Neural cell (in vitro differentiated cells): ENCODE measurements around the gene RDH13. TPM values are rescaled to one million over a fixed set of nuclear protein-coding genes. Genes with fewer than 3 reads are reported as not detected.

Experiments
- H2AFZ ChIP-seq: fragments of 200-600, 300-800 bp; sonication (generic), shearing (Covaris generic); 2 replicates; pipeline ENCODE4 v1.6.0; 2014; ENCODE audit warnings: low read depth, mild to moderate bottlenecking, antibody characterized with exemption, low read length, moderate library complexity
- H3F3A ChIP-seq: fragments of 200-600 bp; shearing (Covaris generic); 2 replicates; pipeline ENCODE4 v1.6.1; 2016; ENCODE audit warnings: mild to moderate bottlenecking, moderate library complexity, mixed read lengths, antibody characterized with exemption, low read length; ENCODE audit not compliant: insufficient read depth, poor library complexity, severe bottlenecking
- H3K27ac ChIP-seq: fragments of 200-600, 300-800 bp; sonication (generic), shearing (Covaris generic); 2 replicates; pipeline ENCODE4 v1.5.1; 2014; ENCODE audit warnings: mild to moderate bottlenecking, low read length, moderate library complexity
- H3K27me3 ChIP-seq: fragments of 300-800, 200-600 bp; sonication (generic), shearing (Covaris generic); 2 replicates; pipeline ENCODE4 v1.6.0; 2014; ENCODE audit warnings: mild to moderate bottlenecking, low read depth, low read length, moderate library complexity; ENCODE audit not compliant: insufficient read depth
- H3K36me3 ChIP-seq: fragments of 300-800, 200-600 bp; sonication (generic), shearing (Covaris generic); 2 replicates; pipeline ENCODE4 v1.5.1; 2014; ENCODE audit warnings: mild to moderate bottlenecking, antibody characterized with exemption, low read length, moderate library complexity; ENCODE audit not compliant: insufficient read depth
- H3K4me2 ChIP-seq: fragments of 300-800, 200-600 bp; sonication (generic), shearing (Covaris generic); 2 replicates; pipeline ENCODE4 v1.6.0; 2014; ENCODE audit warnings: mild to moderate bottlenecking, low read length
- H3K4me3 ChIP-seq: fragments of 300-800, 200-600 bp; sonication (generic), shearing (Covaris generic); 2 replicates; pipeline ENCODE4 v1.5.1; 2014; ENCODE audit warnings: mild to moderate bottlenecking, low read length, moderate library complexity
- H3K79me2 ChIP-seq: fragments of 200-600 bp; shearing (Covaris generic); replicated peaks from 2 replicates; pipeline ENCODE4 v1.6.0; 2014; ENCODE audit warnings: mild to moderate bottlenecking, low read length, moderate library complexity; ENCODE audit not compliant: insufficient read depth
- H3K9ac ChIP-seq: fragments of 300-800, 200-600 bp; sonication (generic), shearing (Covaris generic); 2 replicates; pipeline ENCODE4 v1.6.1; 2016; ENCODE audit warnings: mild to moderate bottlenecking, low read length, mixed read lengths
- H3K9me2 ChIP-seq: fragments of 200-600 bp; shearing (Covaris generic); 2 replicates; pipeline ENCODE4 v1.6.1; 2016; ENCODE audit warnings: mild to moderate bottlenecking, low read length, mixed read lengths; ENCODE audit not compliant: insufficient read depth
- H3K9me3 ChIP-seq: fragments of 200-600, 300-800 bp; sonication (generic), shearing (Covaris generic); 2 replicates; pipeline ENCODE4 v1.6.1; 2016; ENCODE audit warnings: mild to moderate bottlenecking, mixed run types, low read length, moderate library complexity, mixed read lengths
- H4K20me1 ChIP-seq: fragments of 200-600 bp; shearing (Covaris generic); 2 replicates; pipeline ENCODE4 v1.6.1; 2016; ENCODE audit warnings: mild to moderate bottlenecking, mixed run types; ENCODE audit not compliant: insufficient read depth
- CTCF ChIP-seq: fragments of 450-650 bp; IDR thresholded peaks from 2 replicates; pipeline ENCODE4 v1.5.1; 2014; ENCODE audit warnings: antibody characterized with exemption, mild to moderate bottlenecking, moderate library complexity; ENCODE audit not compliant: poor library complexity, severe bottlenecking
- EP300 ChIP-seq: fragments of 450-650 bp; conservative IDR thresholded peaks from 2 replicates; pipeline ENCODE4 v1.6.1; 2014; ENCODE audit warnings: antibody characterized with exemption, mild to moderate bottlenecking, moderate library complexity; ENCODE audit not compliant: poor library complexity, severe bottlenecking
- EZH2 ChIP-seq: fragments of 200-600, 300-800 bp; shearing (Covaris generic), sonication (generic); IDR thresholded peaks from 2 replicates; pipeline ENCODE4 v1.6.1; 2014; ENCODE audit warnings: antibody characterized with exemption, low read length, borderline replicate concordance, mild to moderate bottlenecking; ENCODE audit not compliant: insufficient read depth, poor library complexity, severe bottlenecking
- MXI1 ChIP-seq: fragments of 450-650 bp; conservative IDR thresholded peaks from 2 replicates; pipeline ENCODE4 v1.6.1; 2014; ENCODE audit warnings: antibody characterized with exemption, mild to moderate bottlenecking; ENCODE audit not compliant: poor library complexity, severe bottlenecking
- POLR2AphosphoS5 ChIP-seq: IDR thresholded peaks from 2 replicates; pipeline ENCODE4 v1.6.1; 2012
- RAD21 ChIP-seq: fragments of 450-650 bp; conservative IDR thresholded peaks from 2 replicates; pipeline ENCODE4 v1.6.1; 2014; ENCODE audit warnings: antibody characterized with exemption, mild to moderate bottlenecking, moderate library complexity
- REST ChIP-seq: IDR thresholded peaks from 2 replicates; pipeline ENCODE4 v1.6.1; 2012; ENCODE audit warnings: borderline replicate concordance
- SMC3 ChIP-seq: fragments of 450-650 bp; conservative IDR thresholded peaks from 2 replicates; pipeline ENCODE4 v1.6.1; 2014; ENCODE audit warnings: antibody characterized with exemption, mild to moderate bottlenecking, moderate library complexity; ENCODE audit not compliant: poor library complexity
- TAF1 ChIP-seq: IDR thresholded peaks from 2 replicates; pipeline ENCODE4 v1.6.1; 2012; ENCODE audit warnings: low read depth
- polyA plus RNA-seq: library from polyadenylated mRNA; depleted of rRNA; stranded (reverse); fragments of >200 nt; gene quantifications from 2 replicates; pipeline ENCODE4 v1.2.3, GENCODE V29; 2014

The RDH13 gene
- polyA plus RNA-seq, 1 donor from 2014 or later = 9.8 TPM

GRCh38 chr19:55103190-55103589, 40.2 kb upstream of the RDH13 start:
- H3K27me3 ChIP-seq = no peaks in the 10 kb centered on the region
- H3F3A ChIP-seq = no peaks in the 10 kb centered on the region
- no peak overlapping the region for H2AFZ ChIP-seq
- TF ChIP-seq EP300 = no peak
- no peak for TF ChIP-seq SMC3
- TF ChIP-seq MXI1 = no peak
- no peak for TF ChIP-seq POLR2AphosphoS5
- no peak for TF ChIP-seq REST
- TF ChIP-seq TAF1 = no peak
- no peak for TF ChIP-seq CTCF
- no peak for TF ChIP-seq EZH2
- TF ChIP-seq RAD21 = no peak
- no peak overlapping the region for H3K27ac ChIP-seq
- no peak overlapping the region for H3K9ac ChIP-seq
- H4K20me1 ChIP-seq = no peaks in the 10 kb centered on the region
- H3K79me2 ChIP-seq = no peaks in the 10 kb centered on the region
- no peak overlapping the region for H3K4me2 ChIP-seq
- H3K9me2 ChIP-seq = no peaks in the 10 kb centered on the region
- H3K9me3 ChIP-seq = peaks cover 8% of the 10 kb centered on the region
- peaks cover 4% of the 10 kb centered on the region for H3K36me3 ChIP-seq
- H3K4me3 ChIP-seq = no peak overlapping the region

- no peak overlapping the region for H2AFZ ChIP-seq
- no peaks in the 10 kb centered on the region for H3F3A ChIP-seq
- no peaks in the 10 kb centered on the region for H3K79me2 ChIP-seq
- no peak overlapping the region for H3K27ac ChIP-seq
- TF ChIP-seq CTCF (no peak), RAD21 (no peak), SMC3 (no peak), TAF1 (no peak)
- peaks cover 8% of the 10 kb centered on the region for H3K9me3 ChIP-seq
- no peak overlapping the region for H3K4me2 ChIP-seq
- H3K4me3 ChIP-seq = no peak overlapping the region
- H3K36me3 ChIP-seq = peaks cover 4% of the 10 kb centered on the region
- no peaks in the 10 kb centered on the region for H3K27me3 ChIP-seq
- no peak overlapping the region for H3K9ac ChIP-seq
- no peaks in the 10 kb centered on the region for H3K9me2 ChIP-seq
- H4K20me1 ChIP-seq = no peaks in the 10 kb centered on the region
Measured at GRCh38 chr19:55101261-55101660, 38.3 kb upstream of the RDH13 start.
